ENCODE results near the gene MAMDC2. TPM values are rescaled to one million over a fixed set of nuclear protein-coding genes. Genes with fewer than 3 reads are reported as not detected.

Gene MAMDC2
- total RNA-seq, 1 donor from 2014 or later = 28.7 TPM

- H3K27ac Mint-ChIP-seq = no peak overlapping the region
- no peaks in the 10 kb centered on the region for H3K27me3 Mint-ChIP-seq (ENCODE audit: insufficient read depth, low read depth)
- no peaks in the 10 kb centered on the region for H3K9me3 Mint-ChIP-seq
- DNase-seq (ENCODE audit: low spot score) = no peak
- Histone ChIP-seq H3K9me3 (ENCODE audit: low read depth) (no peaks in the 10 kb centered on the region), H3K36me3 (no peaks in the 10 kb centered on the region), H3K79me2 (ENCODE audit: low read depth) (no peaks in the 10 kb centered on the region), H4K20me1 (ENCODE audit: low read depth) (no peaks in the 10 kb centered on the region), H3K9ac (no peak overlapping the region), H3K4me1 (no peaks in the 10 kb centered on the region), H3K4me3 (no peak overlapping the region), H3K27ac (no peak overlapping the region), H3K27me3 (no peaks in the 10 kb centered on the region), H3K4me2 (no peak overlapping the region), H2AFZ (replicated peaks) (no peak overlapping the region), H3F3A (ENCODE audit: low read depth) (no peaks in the 10 kb centered on the region)
- TF ChIP-seq CTCF (IDR thresholded peaks at IDR 0.05) (no peak), EZH2phosphoT487 (IDR thresholded peaks at IDR 0.05) (no peak), EZH2 (IDR thresholded peaks at IDR 0.05) (no peak)
- no peaks in the 10 kb centered on the region for H3K4me1 Mint-ChIP-seq
- H3K4me3 Mint-ChIP-seq = no peak overlapping the region
- no peaks in the 10 kb centered on the region for H3K36me3 Mint-ChIP-seq
These were observed 33.6 kb upstream of the MAMDC2 start for GRCh38 chr9:70010015-70010414.

- no peaks in the 10 kb centered on the region for H3K79me2 ChIP-seq (ENCODE audit: low read depth)
- no peak overlapping the region for H3K4me3 ChIP-seq
- no peaks in the 10 kb centered on the region for H4K20me1 ChIP-seq (ENCODE audit: low read depth)
- no peak overlapping the region for H3K27ac Mint-ChIP-seq
- H3K27me3 ChIP-seq = no peaks in the 10 kb centered on the region
- no peak overlapping the region for H3K4me3 Mint-ChIP-seq
- no peak overlapping the region for H2AFZ ChIP-seq (replicated peaks)
- TF ChIP-seq CTCF (IDR thresholded peaks at IDR 0.05) (no peak), EZH2 (IDR thresholded peaks at IDR 0.05) (no peak), EZH2phosphoT487 (IDR thresholded peaks at IDR 0.05) (no peak)
- no peaks in the 10 kb centered on the region for H3F3A ChIP-seq (ENCODE audit: low read depth)
- H3K36me3 Mint-ChIP-seq = no peaks in the 10 kb centered on the region
- H3K4me1 ChIP-seq = no peaks in the 10 kb centered on the region
- H3K9ac ChIP-seq = no peak overlapping the region
- H3K4me1 Mint-ChIP-seq = no peaks in the 10 kb centered on the region
- no peak overlapping the region for H3K27ac ChIP-seq
- H3K9me3 Mint-ChIP-seq = no peaks in the 10 kb centered on the region
- H3K36me3 ChIP-seq = no peaks in the 10 kb centered on the region
- H3K27me3 Mint-ChIP-seq (ENCODE audit: insufficient read depth, low read depth) = no peaks in the 10 kb centered on the region
- H3K9me3 ChIP-seq (ENCODE audit: low read depth) = no peaks in the 10 kb centered on the region
- no peak for DNase-seq (ENCODE audit: low spot score)
- no peak overlapping the region for H3K4me2 ChIP-seq
These were observed 32.3 kb upstream of the MAMDC2 start for GRCh38 chr9:70011366-70011765.

DNA sequence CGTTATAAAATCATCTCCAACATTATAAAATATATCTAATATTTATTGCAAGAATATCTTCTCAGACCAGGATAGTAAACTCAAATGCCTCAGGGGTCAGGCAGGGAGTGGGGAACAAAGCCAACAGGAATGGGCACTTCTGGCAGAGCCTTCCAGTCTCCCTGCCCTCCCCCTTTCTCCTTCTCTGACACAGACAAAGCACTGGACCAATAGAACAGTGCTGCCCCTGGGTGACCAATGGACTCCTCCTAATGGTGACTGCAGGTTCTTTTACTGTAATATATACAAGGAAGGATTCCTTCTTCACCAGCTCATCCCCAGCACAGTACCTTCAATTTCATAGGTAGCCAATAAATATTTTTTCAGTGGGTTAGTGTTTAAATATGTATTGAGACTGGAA is 31.1 kb upstream of the MAMDC2 start:
- Mint-ChIP-seq H3K27ac (no peak overlapping the region), H3K36me3 (no peaks in the 10 kb centered on the region), H3K4me1 (no peaks in the 10 kb centered on the region), H3K27me3 (ENCODE audit: insufficient read depth, low read depth) (no peaks in the 10 kb centered on the region), H3K4me3 (no peak overlapping the region), H3K9me3 (no peaks in the 10 kb centered on the region)
- TF ChIP-seq CTCF (IDR thresholded peaks at IDR 0.05) (no peak), EZH2phosphoT487 (IDR thresholded peaks at IDR 0.05) (no peak), EZH2 (IDR thresholded peaks at IDR 0.05) (no peak)
- Histone ChIP-seq H3K27ac (no peak overlapping the region), H3F3A (ENCODE audit: low read depth) (no peaks in the 10 kb centered on the region), H4K20me1 (ENCODE audit: low read depth) (no peaks in the 10 kb centered on the region), H3K9ac (no peak overlapping the region), H2AFZ (replicated peaks) (peak overlapping the region; percentile 40), H3K9me3 (ENCODE audit: low read depth) (no peaks in the 10 kb centered on the region), H3K79me2 (ENCODE audit: low read depth) (no peaks in the 10 kb centered on the region), H3K36me3 (no peaks in the 10 kb centered on the region), H3K27me3 (no peaks in the 10 kb centered on the region), H3K4me2 (no peak overlapping the region), H3K4me1 (no peaks in the 10 kb centered on the region), H3K4me3 (no peak overlapping the region)
- peak; percentile 33 for DNase-seq (ENCODE audit: low spot score)
